CD4-positive, alpha-beta T cell (primary cell): ENCODE data around the gene FLT4. TPM values are rescaled to one million over a fixed set of nuclear protein-coding genes. Genes with fewer than 3 reads are reported as not detected.

Source experiments
- ATAC-seq: fragments of 200-7000 bp; cut with Tn5 transposase; one replicate; pipeline ENCODE4 v1.10.0; 2022; ENCODE audit warnings: mild to moderate bottlenecking; ENCODE audit not compliant: poor library complexity
- CTCF ChIA-PET: fragments of 350-600 bp; sonication (Branson Sonifier 250); formaldehyde crosslinking; loops from one replicate; lab custom pipeline; 2021; ENCODE audit warnings: antibody characterized with exemption, inconsistent platforms; lab: Charles Lee
- POLR2A ChIA-PET: fragments of 350-600 bp; sonication (Branson Sonifier 250); formaldehyde crosslinking; loops from one replicate; lab custom pipeline; 2021; ENCODE audit warnings: antibody characterized with exemption, inconsistent platforms; lab: Charles Lee
- DNase-seq, 14 experiments: peaks; one replicate each; pipeline ENCODE4 v3.0.0-alpha.2; 2013 to 2020; ENCODE audit warnings: mixed read lengths in 2 of 14
- H3K27ac ChIP-seq, 2 donors: one replicate each; pipeline versions ENCODE4 v1.5.1 to v1.7.0; 2013; ENCODE audit warnings: low read length in 2 of 2, low read depth in 1 of 2, mild to moderate bottlenecking in 1 of 2
- H3K27me3 ChIP-seq, 2 experiments: 1 replicate in 1 of 2; 2 replicates in 1 of 2; pipeline versions ENCODE4 v1.6.1 to v1.7.0; 2013; ENCODE audit warnings: low read length in 2 of 2, control low read depth in 1 of 2, mild to moderate bottlenecking in 1 of 2, moderate library complexity in 1 of 2; ENCODE audit not compliant: insufficient read depth in 2 of 2, control insufficient read depth in 1 of 2
- H3K36me3 ChIP-seq: one replicate; pipeline ENCODE4 v1.6.1; 2013; ENCODE audit warnings: low read length, control low read depth; ENCODE audit not compliant: insufficient read depth
- H3K4me1 ChIP-seq: one replicate; pipeline ENCODE4 v1.6.1; 2013; ENCODE audit warnings: low read length, control low read depth; ENCODE audit not compliant: insufficient read depth
- H3K4me3 ChIP-seq: one replicate; pipeline ENCODE4 v1.5.1; 2013; ENCODE audit warnings: mild to moderate bottlenecking, low read length, moderate library complexity
- H3K9me3 ChIP-seq, 2 experiments: 1 replicate in 1 of 2; 2 replicates in 1 of 2; pipeline versions ENCODE4 v1.6.1 to v1.7.0; 2013; ENCODE audit warnings: low read length in 2 of 2, mild to moderate bottlenecking in 2 of 2, control low read depth in 1 of 2, moderate library complexity in 1 of 2; ENCODE audit not compliant: control insufficient read depth in 1 of 2, insufficient read depth in 1 of 2
- H3K27ac Mint-ChIP-seq: one replicate; pipeline ENCODE4 v1.8.0; 2020; ENCODE audit warnings: mixed read lengths
- H3K27me3 Mint-ChIP-seq: one replicate; pipeline ENCODE4 v1.8.0; 2021; ENCODE audit warnings: mixed read lengths
- H3K36me3 Mint-ChIP-seq: one replicate; pipeline ENCODE4 v1.8.0; 2021; ENCODE audit warnings: low read depth, mixed read lengths
- H3K4me1 Mint-ChIP-seq: one replicate; pipeline ENCODE4 v1.8.0; 2021; ENCODE audit warnings: low read depth, mixed read lengths
- H3K4me3 Mint-ChIP-seq: one replicate; pipeline ENCODE4 v1.8.0; 2020; ENCODE audit warnings: mild to moderate bottlenecking, mixed read lengths
- H3K9me3 Mint-ChIP-seq: one replicate; pipeline ENCODE4 v1.8.0; 2020; ENCODE audit warnings: mixed read lengths
- CTCF ChIP-seq: fragments of 200-600 bp; IDR thresholded peaks from one replicate; pipeline ENCODE4 v1.8.0; 2022; ENCODE audit warnings: antibody characterized with exemption, mild to moderate bottlenecking
- intact Hi-C, 2 experiments: fragments of 100-400 bp; cut with DNase I in 1 of 2; cut with micrococcal nuclease in 1 of 2; formaldehyde crosslinking; loops; one replicate each; pipeline versions ENCODE4 v1.15.1 to v1.9.0; 2023 to 2025; cut with DNase I, micrococcal nuclease
- total RNA-seq, 174 experiments: library from RNA in 2 of 174; stranded (reverse) in 2 of 174; gene quantifications; one replicate each; pipeline ENCODE4 v1.2.3 and lab custom pipeline; 2021 to 2026

FLT4 gene
- total RNA-seq, 2 experiments from 2014 or later: 2.3 to 2.5 TPM

GRCh38 chr5:180626661-180627385, 22.6 kb downstream of the FLT4 start:
- H3K27me3 Mint-ChIP-seq: no peaks in the 10 kb centered on the region
- Histone ChIP-seq H3K27ac (no peak overlapping the region), H3K4me1 (peaks cover 11% of the 10 kb centered on the region), H3K27me3 (no peaks in the 10 kb centered on the region), H3K36me3 (no peaks in the 10 kb centered on the region), H3K9me3 (no peaks in the 10 kb centered on the region), H3K4me3 (no peak overlapping the region)
- DNase-seq (no peak), ATAC-seq (no peak)
- H3K4me3 Mint-ChIP-seq: no peak overlapping the region
- H3K27ac Mint-ChIP-seq: no peak overlapping the region
- H3K9me3 Mint-ChIP-seq: no peaks in the 10 kb centered on the region
- CTCF ChIA-PET: no interaction called here
- no peaks in the 10 kb centered on the region for H3K36me3 Mint-ChIP-seq
- intact Hi-C loops: no loop called here
- POLR2A ChIA-PET: no interaction called here
- peaks cover 12% of the 10 kb centered on the region for H3K4me1 Mint-ChIP-seq
- TF ChIP-seq CTCF: no peak

DNA sequence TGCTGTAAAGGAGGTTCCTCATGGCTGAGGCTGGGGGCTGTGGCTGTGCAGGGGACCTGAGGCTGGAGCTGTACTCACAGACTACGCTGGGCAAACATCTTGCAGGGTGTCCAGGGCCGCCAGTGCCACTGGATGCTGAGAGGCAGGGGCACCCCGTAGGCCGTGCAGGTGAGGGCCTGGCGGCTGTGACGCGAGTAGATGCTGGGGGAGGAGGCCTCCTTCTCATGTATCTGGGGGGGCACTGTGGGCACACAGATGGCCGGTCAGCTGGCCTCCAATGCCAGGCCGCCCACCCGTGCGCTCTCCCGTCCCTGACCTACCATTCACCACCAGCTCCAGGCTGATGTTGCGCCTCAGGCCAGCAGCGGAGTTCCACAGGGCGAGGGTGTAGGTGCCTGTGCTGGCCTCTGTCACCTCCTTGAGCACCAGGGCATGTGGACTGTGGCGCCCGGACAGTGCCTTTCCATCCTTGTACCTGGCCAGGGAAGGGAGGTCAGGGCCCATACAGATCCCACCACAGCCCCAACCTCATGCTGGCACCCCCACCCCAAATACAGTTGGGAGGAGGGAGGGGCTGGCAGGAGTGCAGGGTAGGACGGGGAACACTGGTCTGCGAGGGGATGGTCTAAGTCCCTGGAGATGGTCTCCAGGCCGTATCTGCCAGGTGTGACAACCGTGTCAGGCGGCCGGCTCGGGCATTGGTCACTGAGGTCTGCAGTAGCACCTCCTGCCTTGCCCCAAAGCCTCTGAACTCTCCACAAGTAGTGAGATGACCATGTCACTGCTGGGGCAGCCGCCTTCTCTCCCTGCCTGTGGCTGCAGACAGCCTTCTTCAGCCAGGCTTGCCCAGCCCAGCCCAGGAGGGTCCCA, 23.4 kb downstream of the FLT4 start:
- no peak for ATAC-seq
- Histone ChIP-seq H3K4me3 (no peak overlapping the region), H3K4me1 (peaks cover 11% of the 10 kb centered on the region), H3K27ac (no peak overlapping the region), H3K27me3 (no peaks in the 10 kb centered on the region), H3K36me3 (no peaks in the 10 kb centered on the region), H3K9me3 (no peaks in the 10 kb centered on the region)
- intact Hi-C loops: no loop called here
- H3K4me1 Mint-ChIP-seq: peaks cover 12% of the 10 kb centered on the region
- H3K4me3 Mint-ChIP-seq: no peak overlapping the region
- CTCF ChIA-PET: no interaction called here
- no peak for TF ChIP-seq CTCF
- POLR2A ChIA-PET: no interaction called here
- H3K9me3 Mint-ChIP-seq: no peaks in the 10 kb centered on the region
- H3K27ac Mint-ChIP-seq: no peak overlapping the region
- DNase-seq: no peak
- no peaks in the 10 kb centered on the region for H3K27me3 Mint-ChIP-seq
- H3K36me3 Mint-ChIP-seq: no peaks in the 10 kb centered on the region

DNA sequence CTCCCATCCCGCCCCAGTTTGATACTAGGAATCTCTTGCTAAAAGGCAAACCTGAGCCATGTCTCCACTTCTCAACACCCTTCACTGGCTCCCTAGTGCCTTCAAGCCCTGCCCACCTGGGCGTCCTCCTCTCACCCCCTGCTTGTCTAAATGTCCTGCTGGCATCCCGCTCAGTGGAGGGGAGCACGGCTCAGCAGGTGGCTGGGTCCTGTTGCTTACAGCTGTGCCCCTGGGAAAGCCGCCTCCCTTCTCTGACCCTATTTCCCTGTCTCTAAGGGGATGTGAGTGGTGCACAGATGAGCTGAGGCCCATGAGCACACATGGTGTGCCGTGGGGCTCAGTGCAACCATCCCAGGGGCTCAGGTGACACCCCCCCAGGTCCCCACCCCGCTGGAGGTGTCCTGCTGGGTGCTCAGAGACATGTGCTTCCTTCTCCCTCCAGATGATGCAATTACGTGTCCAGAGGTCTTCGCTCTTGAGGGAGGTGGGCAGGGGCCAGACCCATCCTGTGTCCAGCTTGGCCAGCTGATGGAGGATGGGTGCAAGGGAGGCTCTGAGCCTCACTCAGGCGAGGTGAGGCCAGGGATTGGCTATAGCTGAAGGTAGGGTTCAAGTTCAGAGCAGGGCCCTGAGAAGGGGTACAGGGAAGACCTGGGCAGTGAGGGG, 24.1 kb downstream of the FLT4 start:
- Mint-ChIP-seq H3K4me1 (peaks cover 12% of the 10 kb centered on the region), H3K4me3 (no peak overlapping the region), H3K36me3 (no peaks in the 10 kb centered on the region), H3K9me3 (no peaks in the 10 kb centered on the region), H3K27me3 (no peaks in the 10 kb centered on the region), H3K27ac (no peak overlapping the region)
- Histone ChIP-seq H3K36me3 (no peaks in the 10 kb centered on the region), H3K9me3 (no peaks in the 10 kb centered on the region), H3K27ac (no peak overlapping the region), H3K27me3 (no peaks in the 10 kb centered on the region), H3K4me3 (no peak overlapping the region), H3K4me1 (peaks cover 11% of the 10 kb centered on the region)
- POLR2A ChIA-PET: no interaction called here
- ATAC-seq: no peak
- intact Hi-C loops: no loop called here
- CTCF ChIA-PET: no interaction called here
- DNase-seq: no peak
- TF ChIP-seq CTCF: no peak
